Neural crest cell (in vitro differentiated cells): ENCODE measurements around the gene EVA1B. TPM values are rescaled to one million over a fixed set of nuclear protein-coding genes. Genes with fewer than 3 reads are reported as not detected.

Source experiments
- DNase-seq: peaks from one replicate; pipeline ENCODE4 v3.0.0; 2021; ENCODE audit warnings: low read depth, mixed read lengths, low spot score
- H3K27ac Mint-ChIP-seq: one replicate; pipeline ENCODE4 v1.8.0; 2021; ENCODE audit warnings: mild to moderate bottlenecking, mixed read lengths; ENCODE audit not compliant: unreplicated experiment
- H3K27me3 Mint-ChIP-seq: 2 replicates; pipeline ENCODE4 v1.8.0; 2021; ENCODE audit warnings: low read depth, mild to moderate bottlenecking, mixed read lengths
- H3K36me3 Mint-ChIP-seq: 2 replicates; pipeline ENCODE4 v1.8.0; 2021; ENCODE audit warnings: low read depth, mild to moderate bottlenecking, mixed read lengths
- H3K4me1 Mint-ChIP-seq: 2 replicates; pipeline ENCODE4 v1.8.0; 2021; ENCODE audit warnings: mixed read lengths
- H3K4me3 Mint-ChIP-seq: one replicate; pipeline ENCODE4 v1.8.0; 2021; ENCODE audit warnings: mild to moderate bottlenecking, mixed read lengths
- H3K9me3 Mint-ChIP-seq: 2 replicates; pipeline ENCODE4 v1.8.0; 2021; ENCODE audit warnings: mixed read lengths
- CTCF ChIP-seq: fragments of 200-600 bp; sonication (generic); conservative IDR thresholded peaks from 2 replicates; pipeline ENCODE4 v1.5.0; 2021; ENCODE audit warnings: antibody characterized with exemption, mild to moderate bottlenecking
- total RNA-seq: library from RNA; stranded (reverse); gene quantifications from 2 replicates; pipeline ENCODE4 v1.2.1, GENCODE V29; 2021

Gene EVA1B
- total RNA-seq, 1 donor from 2014 or later = 28.5 TPM

GRCh38 chr1:36322041-36322785 is 1.2 kb downstream of the EVA1B start:
- Mint-ChIP-seq H3K27ac (no peak overlapping the region), H3K36me3 (peaks cover 3% of the 10 kb centered on the region), H3K4me3 (peak overlapping the region; percentile 85), H3K4me1 (peaks cover 22% of the 10 kb centered on the region), H3K9me3 (no peaks in the 10 kb centered on the region), H3K27me3 (peaks cover 10% of the 10 kb centered on the region)
- no peak for TF ChIP-seq CTCF
- DNase-seq = no peak

GRCh38 chr1:36321119-36321951 is 2.1 kb downstream of the EVA1B start:
- peaks cover 3% of the 10 kb centered on the region for H3K36me3 Mint-ChIP-seq
- no peak overlapping the region for H3K27ac Mint-ChIP-seq
- peaks cover 10% of the 10 kb centered on the region for H3K27me3 Mint-ChIP-seq
- peak overlapping the region; percentile 85 for H3K4me3 Mint-ChIP-seq
- no peaks in the 10 kb centered on the region for H3K9me3 Mint-ChIP-seq
- H3K4me1 Mint-ChIP-seq = peaks cover 22% of the 10 kb centered on the region
- peak; percentile 49 for DNase-seq
- TF ChIP-seq CTCF = no peak

DNA sequence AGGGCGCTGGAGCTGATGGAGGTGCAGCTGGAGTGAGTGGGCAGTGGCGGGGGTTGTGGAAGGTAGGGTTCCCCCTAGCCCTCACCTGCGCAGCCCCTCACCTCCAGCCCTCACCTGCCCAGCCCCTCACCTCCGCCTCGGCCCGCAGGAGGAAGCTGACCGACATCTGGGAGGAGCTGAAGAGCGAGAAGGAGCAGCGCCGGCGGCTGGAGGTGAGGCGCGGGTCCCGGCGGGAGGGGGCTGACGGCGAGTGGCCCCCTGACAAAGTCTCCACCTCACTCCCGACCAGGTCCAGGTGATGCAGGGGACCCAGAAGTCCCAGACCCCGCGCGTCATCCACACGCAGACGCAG is 2.7 kb downstream of the EVA1B start:
- peaks cover 22% of the 10 kb centered on the region for H3K4me1 Mint-ChIP-seq
- H3K4me3 Mint-ChIP-seq = peak overlapping the region; percentile 81
- peaks cover 10% of the 10 kb centered on the region for H3K27me3 Mint-ChIP-seq
- no peak overlapping the region for H3K27ac Mint-ChIP-seq
- DNase-seq = no peak
- peaks cover 3% of the 10 kb centered on the region for H3K36me3 Mint-ChIP-seq
- no peaks in the 10 kb centered on the region for H3K9me3 Mint-ChIP-seq
- TF ChIP-seq CTCF = no peak

GRCh38 chr1:36320291-36320761 is 3.1 kb downstream of the EVA1B start:
- Mint-ChIP-seq H3K4me3 (peak overlapping the region; percentile 81), H3K4me1 (peaks cover 22% of the 10 kb centered on the region), H3K9me3 (no peaks in the 10 kb centered on the region)

DNA sequence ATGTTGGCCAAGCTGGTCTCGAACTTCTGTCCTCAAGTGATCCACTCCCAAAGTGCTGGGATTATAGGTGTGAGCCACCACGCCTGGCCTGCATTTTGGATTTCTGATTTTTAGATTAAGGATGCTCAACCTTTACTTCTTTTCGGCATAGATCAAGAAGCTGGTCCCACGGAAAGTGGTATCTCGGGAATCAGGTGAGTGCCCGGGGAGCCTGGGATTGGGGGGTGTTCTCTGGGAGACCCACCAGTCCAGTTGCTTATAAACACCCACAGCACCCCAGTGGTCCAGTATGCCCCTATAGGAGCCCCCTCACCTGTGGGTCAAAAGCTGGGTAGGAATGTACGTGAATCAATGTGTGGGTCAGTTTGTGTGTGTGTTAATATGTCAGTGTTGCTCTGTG is 14.0 kb downstream of the EVA1B start:
- Mint-ChIP-seq H3K9me3 (no peaks in the 10 kb centered on the region), H3K27me3 (peaks cover 3% of the 10 kb centered on the region), H3K4me3 (peak overlapping the region; percentile 47), H3K27ac (no peak overlapping the region), H3K36me3 (peaks cover 5% of the 10 kb centered on the region), H3K4me1 (peaks cover 10% of the 10 kb centered on the region)
- DNase-seq = no peak
- TF ChIP-seq CTCF = no peak

More at GRCh38 chr1:36320291-36320761, 3.1 kb downstream of the EVA1B start:
- peaks cover 10% of the 10 kb centered on the region for H3K27me3 Mint-ChIP-seq
- no peak overlapping the region for H3K27ac Mint-ChIP-seq
- peaks cover 3% of the 10 kb centered on the region for H3K36me3 Mint-ChIP-seq
- TF ChIP-seq CTCF = no peak
- DNase-seq = no peak
